ENCODE data around the gene EPB41L3. TPM values are rescaled to one million over a fixed set of nuclear protein-coding genes. Genes with fewer than 3 reads are reported as not detected.

EPB41L3 gene
- total RNA-seq, 1 experiment from 2014 or later = 0.34 TPM

GRCh38 chr18:5488844-5489243, 55.0 kb downstream of the EPB41L3 start:
- no peaks in the 10 kb centered on the region for H3K27me3 ChIP-seq (ENCODE audit: insufficient read depth, low read length)
- intact Hi-C loops (cut with micrococcal nuclease) = no loop called here
- no peak overlapping the region for H2AFZ ChIP-seq (ENCODE audit: low read depth, low read length, poor library complexity, severe bottlenecking)
- no peak overlapping the region for H3K27ac ChIP-seq (ENCODE audit: low read depth, low read length)
- H3K9me2 ChIP-seq (ENCODE audit: insufficient read depth) = no peaks in the 10 kb centered on the region
- DNase-seq (ENCODE audit: low read depth, low spot score) (no peak), ATAC-seq (no peak)
- H3K9ac ChIP-seq (ENCODE audit: low read length) = no peak overlapping the region
- peaks cover 8 to 26% of the 10 kb centered on the region in 2 experiments; a peak in 2 of 4 replicates for H3K9me3 ChIP-seq (ENCODE audit: control insufficient read depth in 1 of 2, insufficient read depth in 1 of 2, low read depth in 1 of 2, low read length in 2 of 2)
- H3K36me3 ChIP-seq (ENCODE audit: control insufficient read depth in 1 of 2, insufficient read depth in 2 of 2, low read length in 2 of 2) = no peaks in the 10 kb centered on the region
- no peaks in the 10 kb centered on the region for H4K20me1 ChIP-seq (ENCODE audit: insufficient read depth)
- H3K4me1 ChIP-seq (ENCODE audit: control insufficient read depth in 1 of 2, insufficient read depth in 2 of 2, low read length in 2 of 2) = no peaks in the 10 kb centered on the region
- RAD21 ChIA-PET (ENCODE audit: low non-redundant PET in 1 of 2, low total read pairs in 2 of 2, uncharacterized antibody in 2 of 2, unreplicated experiment in 2 of 2) = no interaction called here
- H3K4me2 ChIP-seq (ENCODE audit: low read length) = no peak overlapping the region
- TF ChIP-seq EZH2 (IDR thresholded peaks at IDR 0.05) = no peak
- no peak for TF ChIP-seq POLR2AphosphoS5 (IDR thresholded peaks at IDR 0.05; ENCODE audit: low read depth, low read length)
- no peak for TF ChIP-seq FOSL1 (IDR thresholded peaks at IDR 0.05; ENCODE audit: low read depth)
- no peak for TF ChIP-seq ZFX (IDR thresholded peaks at IDR 0.05)
- TF ChIP-seq ELF1 (IDR thresholded peaks at IDR 0.05; ENCODE audit: borderline replicate concordance, low read depth) = no peak
- no peak for TF ChIP-seq YY1 (IDR thresholded peaks at IDR 0.05; ENCODE audit: extremely low read depth, insufficient replicate concordance, low read depth, low read length)
- TF ChIP-seq ATF3 (IDR thresholded peaks at IDR 0.05) = no peak
- TF ChIP-seq CBX3 (IDR thresholded peaks at IDR 0.05; ENCODE audit: low read depth) = no peak
- no peak for TF ChIP-seq CTCF (IDR thresholded peaks at IDR 0.05 in 2 of 3, conservative IDR thresholded peaks at IDR 0.05 in 1 of 3; ENCODE audit: borderline replicate concordance in 1 of 3, insufficient read depth in 1 of 3, low read depth in 2 of 3, low read length in 2 of 3)
- TF ChIP-seq REST (IDR thresholded peaks at IDR 0.05; ENCODE audit: low read depth) = no peak
- TF ChIP-seq JUND (IDR thresholded peaks at IDR 0.05) = no peak
- no peak for TF ChIP-seq EZH2phosphoT487 (IDR thresholded peaks at IDR 0.05; ENCODE audit: borderline replicate concordance)
- no peak for TF ChIP-seq RAD21 (IDR thresholded peaks at IDR 0.05; ENCODE audit: low read depth)
- TF ChIP-seq SP1 (IDR thresholded peaks at IDR 0.05; ENCODE audit: low read depth) = no peak
- no peak for TF ChIP-seq SIN3A (IDR thresholded peaks at IDR 0.05; ENCODE audit: low read depth)
- TF ChIP-seq POLR2A (IDR thresholded peaks at IDR 0.05; ENCODE audit: borderline replicate concordance, extremely low read depth, insufficient read depth, insufficient read length) = no peak
- TF ChIP-seq MAX (IDR thresholded peaks at IDR 0.05) = no peak
- no peak for TF ChIP-seq EGR1 (IDR thresholded peaks at IDR 0.05; ENCODE audit: low read depth)
- TF ChIP-seq SRF (IDR thresholded peaks at IDR 0.05; ENCODE audit: low read depth) = no peak
- no peak for TF ChIP-seq TCF7L2 (IDR thresholded peaks at IDR 0.05; ENCODE audit: borderline replicate concordance, extremely low read depth, insufficient read depth, insufficient read length)
- no TSS peak for BruUV-seq (replicated peaks)
- POLR2A ChIA-PET = no interaction called here
- CTCF ChIA-PET = no interaction called here
- H3K4me3 ChIP-seq (replicated peaks in 1 of 2; ENCODE audit: low read depth in 1 of 2, low read length in 2 of 2) = no peak overlapping the region
- no peaks in the 10 kb centered on the region for H3K79me2 ChIP-seq (ENCODE audit: insufficient read depth, low read length)

Measured in HCT116 (cell line).